ENCODE results near the gene MARCHF10.

Gene MARCHF10

DNA sequence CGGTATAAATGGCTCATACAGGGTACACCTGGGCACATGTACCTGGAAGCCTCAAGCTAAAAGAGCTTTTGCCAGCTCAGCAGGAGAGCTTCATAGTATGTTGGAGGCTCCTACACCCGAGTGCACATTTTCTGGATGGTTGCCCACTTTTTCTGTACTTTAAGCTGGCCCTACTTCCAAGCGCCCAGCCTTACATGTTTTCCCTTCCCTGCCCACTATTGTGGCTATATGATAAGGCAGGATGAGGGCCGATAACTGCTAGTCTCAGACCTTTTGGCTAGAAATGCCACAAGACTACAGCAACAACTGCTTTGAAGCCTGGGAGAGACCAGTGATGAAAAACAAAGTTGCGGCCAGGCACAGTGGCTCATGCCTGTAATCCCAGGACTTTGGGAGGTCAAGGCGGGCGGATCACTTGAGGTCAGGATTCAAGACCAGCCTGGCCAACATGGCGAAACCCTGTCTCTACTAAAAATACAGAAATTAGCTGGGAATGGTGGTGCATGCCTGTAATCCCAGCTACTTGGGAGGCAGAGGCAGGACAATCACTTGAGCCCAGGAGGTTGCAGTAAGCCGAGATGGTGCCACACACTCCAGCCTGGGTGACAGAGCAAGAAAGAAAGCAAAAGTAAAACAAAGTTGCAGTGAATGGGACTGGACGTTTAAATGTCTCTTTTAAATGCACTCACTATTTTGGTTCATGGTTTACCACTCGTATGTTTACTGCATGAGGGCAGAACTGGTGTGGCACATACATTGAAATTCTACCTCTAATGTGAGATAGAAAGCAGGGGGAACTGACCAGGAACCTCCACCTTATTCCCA, 14.2 kb upstream of the MARCHF10 start:
- no peak for DNase-seq

DNA sequence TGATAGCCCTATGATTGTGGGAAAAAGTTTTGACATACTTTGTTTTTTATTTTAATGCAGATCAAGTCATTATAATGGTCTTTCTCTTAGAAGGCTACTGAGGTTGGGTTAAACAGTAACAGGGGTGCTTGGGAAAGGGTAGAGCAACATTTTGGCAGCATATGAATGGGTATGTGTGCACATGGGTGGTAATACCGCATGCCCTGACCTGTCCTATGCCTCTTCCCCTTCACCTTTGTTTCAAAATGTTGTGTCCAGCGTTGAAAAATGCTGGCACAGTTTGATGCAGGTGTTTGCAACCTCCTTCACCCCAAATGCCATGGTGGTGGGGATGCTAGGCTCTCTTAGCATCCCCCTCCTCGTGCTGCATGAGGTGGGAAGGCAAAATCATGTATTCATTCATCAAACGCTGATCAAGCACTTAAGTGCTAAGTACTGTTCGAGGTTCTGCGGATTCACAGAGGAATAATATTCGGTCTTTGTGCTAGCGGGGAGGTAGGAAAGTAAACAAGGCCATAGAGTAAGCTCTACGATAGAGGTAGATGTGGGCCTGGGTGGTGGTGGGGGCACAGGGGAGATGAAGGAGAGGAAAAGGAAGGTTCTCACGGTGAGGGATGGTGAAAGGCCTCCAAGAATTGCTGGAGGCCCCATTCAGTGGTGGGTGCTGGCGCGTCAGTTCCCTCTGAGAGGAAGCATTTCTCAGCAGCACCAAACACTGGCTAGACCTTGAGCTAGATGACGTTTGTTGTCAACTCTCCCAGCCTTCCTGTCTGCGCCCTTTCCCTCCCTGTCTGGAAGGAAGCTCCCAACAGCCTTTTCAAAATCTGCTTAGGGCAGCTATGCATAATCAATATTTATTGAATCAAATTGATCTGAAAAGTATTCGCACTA, 13.3 kb upstream of the MARCHF10 start:
- no peak for DNase-seq

DNA sequence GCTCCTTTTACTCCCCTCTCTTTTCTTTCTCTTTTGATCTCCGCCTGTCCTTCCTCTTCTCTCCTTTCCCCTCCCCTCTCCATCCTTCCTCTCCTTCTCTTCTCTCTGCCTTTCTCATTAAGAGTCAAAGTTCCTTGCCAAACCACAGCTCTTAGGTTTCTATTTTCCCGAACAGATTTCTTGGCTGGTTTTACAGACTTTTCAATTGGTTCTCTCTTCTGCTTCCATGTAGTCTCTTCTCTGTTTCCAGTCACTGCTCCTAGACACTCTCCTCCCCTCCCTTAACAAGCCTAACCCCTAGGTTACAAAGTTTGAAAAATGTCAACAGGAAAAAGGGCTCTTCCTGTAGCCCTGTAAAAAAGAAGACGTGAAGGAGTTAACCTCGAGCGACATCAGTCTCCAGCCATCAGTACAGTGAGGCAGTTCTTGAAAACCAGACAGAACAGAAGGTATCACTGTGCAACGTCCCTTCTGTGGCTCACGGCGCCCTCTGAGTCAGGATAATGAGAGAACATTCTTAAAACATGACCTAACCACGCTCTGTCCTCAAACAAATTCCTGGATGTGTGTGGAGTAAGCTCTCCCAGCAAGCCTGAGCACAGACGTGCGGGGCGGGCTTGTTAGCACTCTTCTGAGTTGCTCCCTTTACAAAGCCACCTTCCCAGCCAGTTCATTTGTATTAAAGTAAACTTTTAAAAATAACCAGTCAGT, 11.6 kb upstream of the MARCHF10 start:
- DNase-seq, result peak in 3 of 58 donors; percentile 1 to 29 (median 2)

DNA sequence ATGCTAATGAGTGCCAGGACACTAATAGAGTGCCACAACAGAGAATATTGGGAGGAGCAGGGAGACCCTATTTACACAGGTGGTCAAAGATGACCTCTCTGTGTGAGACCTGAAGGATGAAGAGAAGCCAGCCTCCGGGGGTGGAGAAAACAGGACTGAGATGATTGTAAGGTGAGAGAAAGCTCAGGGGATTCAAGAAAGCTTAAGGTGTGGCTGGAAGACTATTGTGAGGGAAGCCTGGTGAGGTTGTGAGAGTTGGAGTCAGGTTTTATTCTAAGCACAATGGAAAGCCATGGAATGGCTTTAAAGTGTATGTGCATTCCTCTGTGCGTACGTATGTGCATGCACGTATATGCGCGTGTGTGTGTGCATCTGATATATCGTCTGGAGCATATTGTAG, 10.4 kb upstream of the MARCHF10 start:
- no peak for DNase-seq

DNA sequence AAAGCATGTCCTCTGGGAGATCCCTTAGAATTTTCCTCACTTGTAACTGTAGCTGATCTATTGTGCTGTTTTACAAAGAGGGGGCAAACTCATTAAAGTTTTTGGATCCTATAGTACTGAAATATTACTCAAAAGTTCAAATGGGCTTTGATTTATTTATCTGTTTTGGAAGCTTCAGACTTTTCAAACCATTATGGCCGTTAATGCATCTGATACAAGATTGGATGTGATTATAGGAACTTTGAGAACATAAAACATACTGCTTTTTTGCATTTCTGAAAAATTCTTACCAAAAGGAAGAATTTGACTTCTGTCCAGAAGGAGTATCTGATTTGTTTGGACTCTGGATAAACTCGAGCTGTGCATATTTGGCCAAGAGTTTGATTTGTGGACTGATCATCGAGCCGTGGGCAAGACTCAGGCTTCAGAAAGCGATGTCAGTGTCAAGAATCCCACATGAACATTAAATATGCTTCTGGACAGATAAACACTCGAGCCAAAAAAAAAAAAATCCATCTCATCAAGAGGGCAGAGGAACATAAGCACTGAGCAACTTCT, 8.2 kb upstream of the MARCHF10 start:
- no peak for DNase-seq

DNA sequence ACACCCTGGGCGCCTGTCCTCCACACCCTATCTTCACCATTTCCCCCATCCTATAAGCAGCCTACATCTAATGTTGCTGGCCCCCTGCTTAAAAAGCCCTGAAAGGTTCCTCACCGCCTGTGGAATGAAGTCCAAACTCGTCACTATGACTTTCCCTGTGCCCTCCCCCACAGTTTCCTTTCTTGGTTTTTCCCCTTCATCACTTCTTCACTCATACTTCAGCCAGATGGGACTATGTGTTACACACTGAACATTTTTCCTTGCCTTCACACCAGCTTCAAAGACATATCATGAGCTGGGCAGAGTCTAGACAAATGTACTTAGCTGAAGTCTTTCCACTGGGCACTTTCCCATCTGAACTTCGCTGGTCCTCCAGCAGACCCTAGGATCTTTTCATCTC, 1.5 kb upstream of the MARCHF10 start:
- peak in 2 of 58 donors; percentile 33 to 53 for DNase-seq

DNA sequence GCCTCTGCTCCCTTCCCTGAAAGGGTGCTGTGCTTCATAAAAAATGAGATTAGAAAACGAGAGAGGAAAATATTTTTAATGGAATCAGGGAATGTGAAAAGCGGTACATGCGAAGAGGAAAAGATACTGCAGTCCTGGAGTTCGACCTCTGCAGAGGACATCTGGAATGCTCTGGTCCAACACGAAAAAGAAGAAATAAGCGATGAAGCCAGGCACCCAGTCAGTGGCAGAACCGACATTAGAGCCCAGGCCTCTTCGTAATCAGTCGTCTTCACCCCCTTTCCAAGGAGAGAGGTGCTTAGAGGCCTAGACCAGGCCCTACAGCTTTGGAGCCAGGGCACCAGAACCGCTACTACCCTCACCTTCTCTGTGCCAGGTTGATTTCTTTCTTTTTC, 459 bp upstream of the MARCHF10 start:
- DNase-seq, result peak in 1 of 58 donors; percentile 38

DNA sequence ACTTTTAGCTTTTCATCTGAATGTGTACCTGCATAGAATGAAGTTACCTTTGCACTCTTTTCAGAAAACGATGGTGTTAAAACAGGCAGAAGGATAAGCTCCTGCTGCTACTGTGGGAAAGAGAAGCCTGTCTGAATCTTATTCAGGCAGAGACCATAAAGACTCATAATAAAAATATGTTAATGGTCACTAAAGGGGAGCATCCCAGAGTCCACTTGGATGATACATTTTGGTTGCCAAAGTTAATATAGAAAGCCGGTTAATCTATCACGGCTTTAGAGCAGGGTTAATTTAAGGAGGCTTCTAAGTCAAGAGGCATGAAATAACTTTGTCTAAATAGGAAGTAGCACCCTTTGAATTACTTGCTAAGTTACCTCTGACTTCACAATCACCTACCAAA, 2.9 kb downstream of the MARCHF10 start:
- no peak for DNase-seq

DNA sequence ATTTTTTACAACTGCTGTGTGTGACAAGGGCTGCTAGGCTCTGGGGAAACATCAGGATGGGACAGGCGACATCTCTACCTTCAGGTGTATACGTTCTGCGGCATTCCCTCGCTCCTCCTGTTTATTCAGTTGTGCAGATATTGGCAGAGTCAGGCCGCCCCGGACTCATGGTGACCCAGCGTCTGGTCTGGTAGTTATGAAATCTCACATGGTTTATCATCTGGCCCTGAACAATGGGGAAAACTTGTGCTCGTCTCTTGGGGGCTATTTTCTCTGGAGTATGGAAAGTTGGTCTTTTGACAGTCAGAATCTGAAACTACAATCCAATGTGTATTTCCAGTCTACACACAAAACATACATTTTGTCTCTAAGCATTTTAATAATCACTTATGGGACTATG, 3.3 kb downstream of the MARCHF10 start:
- no peak for DNase-seq

DNA sequence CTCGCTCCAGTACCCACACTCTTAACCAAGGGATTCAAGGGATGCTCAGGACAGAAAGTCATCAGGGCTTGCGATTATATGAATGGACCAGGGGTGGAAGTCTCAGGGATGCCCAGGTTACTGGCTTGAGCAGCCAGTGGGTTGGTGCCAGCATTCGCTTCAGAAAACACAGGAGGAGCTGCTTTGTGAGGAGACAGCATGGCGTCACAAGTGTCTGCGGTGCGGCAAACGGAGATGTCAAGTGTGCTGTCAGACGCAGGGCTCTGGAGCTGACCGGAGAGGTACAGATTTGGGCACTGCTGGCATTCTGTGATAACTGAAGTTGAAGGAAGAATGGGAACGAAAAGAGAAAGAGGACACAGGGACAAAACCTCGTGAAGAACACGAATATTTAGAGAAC, 4.1 kb downstream of the MARCHF10 start:
- DNase-seq, result no peak

DNA sequence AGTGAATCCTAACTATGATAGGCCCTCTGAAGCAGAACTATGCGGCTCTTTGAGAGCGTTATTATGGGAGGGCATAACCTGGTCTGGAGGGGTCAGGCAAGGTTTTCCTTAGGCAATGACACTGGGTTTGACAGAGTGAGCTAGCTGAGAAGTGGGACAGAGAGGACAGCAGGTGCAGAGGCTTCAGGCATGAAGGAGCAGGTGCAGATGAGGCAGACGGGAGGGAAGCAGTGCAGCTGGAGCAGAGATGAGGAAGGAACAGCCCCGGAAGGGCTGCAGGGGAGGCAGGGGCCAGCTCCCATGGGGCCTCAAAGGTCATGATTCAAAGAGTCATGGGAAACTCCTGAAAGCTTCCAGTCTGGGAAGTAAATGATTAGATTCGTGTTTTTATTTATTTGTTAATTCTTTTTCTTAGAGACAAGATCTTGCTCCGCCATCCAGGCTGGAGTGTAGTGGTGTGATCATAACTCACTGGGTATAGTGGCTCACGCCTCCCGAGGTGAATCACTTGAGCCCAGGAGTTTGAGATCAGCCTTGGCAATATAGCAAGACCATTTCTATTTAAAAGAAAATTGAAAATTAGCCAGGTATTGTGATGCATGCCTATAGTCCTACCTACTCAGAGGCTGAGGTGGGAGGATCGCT, 5.4 kb downstream of the MARCHF10 start:
- no peak for DNase-seq

DNA sequence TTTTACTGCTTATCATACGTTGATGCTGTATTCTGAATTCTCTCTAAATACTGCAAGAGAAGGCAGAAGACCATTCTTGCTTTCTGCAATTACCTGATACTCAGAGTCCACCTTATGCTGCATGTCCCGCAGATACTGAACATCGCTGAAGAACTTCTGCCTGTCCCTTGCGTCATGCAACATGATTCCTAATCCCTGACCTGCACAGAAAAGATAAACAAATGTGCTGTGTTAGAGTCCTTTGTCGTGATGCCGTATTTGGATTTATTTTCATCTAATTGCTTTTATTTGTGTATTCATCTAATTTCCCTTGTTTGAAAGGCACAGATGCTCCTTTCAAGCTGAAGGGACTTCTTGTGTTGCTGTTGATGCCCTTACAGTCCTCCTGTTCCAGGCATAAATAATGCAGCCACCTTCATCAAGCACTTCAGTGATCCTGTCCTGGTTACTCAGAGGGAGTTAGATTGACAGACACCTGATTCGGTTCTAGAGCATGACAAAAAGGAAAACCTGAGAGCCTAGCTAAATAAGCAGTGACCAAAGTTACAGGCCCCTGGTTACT, 6.5 kb downstream of the MARCHF10 start:
- DNase-seq, result no peak

DNA sequence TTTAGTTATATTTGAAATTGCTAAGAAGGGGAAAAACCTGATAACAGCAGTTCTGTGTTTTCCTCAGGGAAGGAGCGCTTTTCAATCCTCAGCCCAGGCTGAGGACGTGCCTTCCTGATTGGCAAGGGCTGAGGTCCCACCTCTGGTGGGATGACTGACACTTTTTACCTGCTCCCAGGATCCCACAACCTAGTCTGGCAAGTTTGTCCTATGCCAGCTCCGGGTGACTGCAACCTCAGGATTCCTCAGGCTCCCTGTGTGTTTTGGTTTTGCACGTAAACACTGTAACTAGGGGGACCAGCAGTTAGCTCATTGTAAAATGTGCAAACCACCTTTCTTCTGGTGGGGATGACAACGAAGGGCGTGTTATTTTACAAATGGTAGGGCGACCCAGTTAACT, 7.5 kb downstream of the MARCHF10 start:
- DNase-seq, result no peak

DNA sequence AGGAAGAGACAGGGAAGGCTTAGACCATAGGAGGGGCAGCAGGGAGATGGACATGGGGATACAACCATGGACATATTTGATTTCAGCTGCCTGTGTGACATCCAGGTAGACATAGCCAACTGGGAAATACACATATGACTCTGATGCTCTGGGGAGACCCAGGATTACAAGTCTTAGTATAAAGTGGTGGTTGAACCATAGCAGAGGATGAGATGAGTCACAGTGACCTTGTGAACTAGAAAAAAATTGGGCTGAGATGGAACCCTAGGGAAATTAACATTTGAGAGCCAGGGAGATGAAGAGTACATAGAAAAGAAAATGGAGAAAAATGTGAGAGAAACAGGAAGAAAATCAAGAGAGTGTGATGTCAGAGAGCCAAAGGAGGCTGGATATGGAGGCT, 10.2 kb downstream of the MARCHF10 start:
- no peak for DNase-seq

DNA sequence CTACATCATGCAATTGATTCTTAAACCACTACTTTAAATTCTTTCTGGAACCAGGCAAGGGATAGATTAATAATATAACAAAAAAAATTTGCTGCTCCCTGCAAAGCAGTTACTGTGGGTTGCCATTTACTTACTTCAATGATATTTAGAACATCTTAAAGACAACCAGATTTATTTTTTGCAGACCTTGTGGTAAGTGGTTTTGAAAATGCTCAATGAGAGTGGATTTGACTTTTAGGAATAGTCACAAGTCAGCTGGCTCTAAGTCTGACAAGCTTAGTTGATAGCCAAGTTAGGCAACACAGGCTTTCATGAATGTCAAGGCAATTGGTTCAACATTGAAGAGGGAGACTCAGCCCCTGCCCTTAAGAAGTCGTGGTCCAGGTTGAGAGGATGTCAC, 11.8 kb downstream of the MARCHF10 start:
- no peak for DNase-seq

DNA sequence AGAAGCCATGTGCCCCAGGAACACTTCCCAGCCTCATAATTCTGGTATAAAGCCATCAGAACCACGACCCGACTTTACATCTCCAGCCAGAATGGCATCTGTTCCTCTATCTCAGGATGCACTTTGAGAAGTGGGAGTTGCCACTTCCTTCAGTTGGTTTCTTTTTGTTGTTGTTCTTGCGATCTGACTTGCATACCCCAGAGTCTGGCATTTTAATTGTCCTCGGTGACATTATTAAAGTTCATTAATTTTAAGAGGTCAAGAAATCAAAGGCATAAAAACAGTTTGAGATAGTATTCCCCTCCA, 13.5 kb downstream of the MARCHF10 start:
- DNase-seq, result no peak

DNA sequence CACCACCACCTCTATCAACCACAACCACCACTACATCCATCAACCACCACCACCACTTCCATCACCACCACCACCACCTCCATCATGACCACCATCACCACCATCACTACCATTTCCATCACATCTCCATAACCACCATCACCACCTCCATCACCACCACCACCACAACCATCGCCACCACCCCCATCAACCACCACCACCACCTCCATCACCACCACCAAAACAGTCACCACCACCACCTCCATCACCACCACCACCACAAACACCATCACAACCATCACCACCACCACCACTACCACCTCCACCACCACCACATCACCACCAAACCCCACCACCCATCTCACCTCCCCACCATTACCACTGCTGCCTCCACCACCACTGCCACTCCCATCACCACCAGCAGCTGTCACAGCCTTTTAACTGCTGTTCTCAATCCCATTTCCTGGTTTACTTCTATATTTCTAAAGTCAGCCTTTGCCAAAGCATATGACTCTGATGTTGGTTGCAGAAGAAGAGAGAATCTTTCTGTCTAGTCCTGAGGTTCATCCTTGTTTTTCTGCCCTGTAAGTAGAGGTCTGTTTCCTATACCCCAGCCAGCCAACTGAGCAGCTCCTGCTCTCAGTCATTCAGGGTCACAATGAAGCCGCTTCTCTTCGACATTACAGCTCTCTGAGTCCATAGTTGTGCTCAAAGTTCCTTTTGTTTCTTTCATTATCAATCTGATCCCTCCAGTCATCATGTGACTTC, 14.0 kb downstream of the MARCHF10 start:
- DNase-seq, result no peak

DNA sequence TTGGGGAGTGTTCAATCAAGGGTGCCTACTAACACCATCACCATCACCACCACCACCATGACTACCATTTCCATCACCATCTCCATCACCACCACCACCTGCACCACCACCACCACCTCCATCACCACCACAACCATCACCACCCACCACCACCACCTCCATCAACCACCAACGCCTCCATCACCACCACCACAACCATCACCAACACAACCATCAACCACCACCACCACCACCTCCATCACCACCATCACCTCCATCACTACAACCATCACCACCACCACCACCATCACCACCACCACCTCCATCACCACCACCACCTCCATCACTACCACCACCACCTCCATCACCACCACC, 15.7 kb downstream of the MARCHF10 start:
- no peak for DNase-seq

DNA sequence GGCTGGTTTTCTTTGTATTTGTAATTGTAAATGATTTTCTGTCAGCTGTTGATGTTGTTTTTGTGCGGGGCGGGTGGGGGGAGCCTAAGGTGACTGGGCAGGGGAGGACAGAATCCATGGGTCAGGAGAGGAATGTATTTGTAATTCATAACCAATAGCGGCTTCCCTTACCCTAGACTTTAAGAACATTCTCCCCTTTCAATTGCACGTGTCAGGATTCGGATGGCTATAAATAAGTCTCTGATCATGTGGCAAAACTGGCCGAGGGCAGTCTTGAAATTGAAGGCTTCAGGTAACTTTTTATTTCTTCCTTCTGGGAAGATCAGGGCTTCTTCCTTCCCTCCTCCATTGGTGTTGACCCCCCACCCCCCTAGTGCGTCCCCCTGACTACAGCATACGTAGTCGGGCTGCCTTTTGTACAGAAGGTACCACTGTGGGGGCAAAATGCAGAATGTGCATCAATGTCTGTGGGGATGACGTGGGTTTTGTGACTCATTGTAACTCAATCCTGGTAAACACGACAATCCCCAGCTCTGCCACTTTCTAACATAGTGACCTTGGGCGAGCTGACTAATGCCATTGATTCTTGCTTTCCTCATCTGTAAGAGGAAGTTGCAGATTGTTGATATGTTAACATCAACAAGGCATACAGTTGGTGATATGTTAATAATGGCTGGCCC, 16.2 kb downstream of the MARCHF10 start:
- DNase-seq, result no peak
